Iris pigment epithelial cell (primary cell): Measurements from ENCODE around the gene MS4A5.

Experiments
- DNase-seq: peaks from one replicate; pipeline ENCODE4 v3.0.0-alpha.2; 2011; ENCODE audit warnings: low read depth

MS4A5 gene

DNA sequence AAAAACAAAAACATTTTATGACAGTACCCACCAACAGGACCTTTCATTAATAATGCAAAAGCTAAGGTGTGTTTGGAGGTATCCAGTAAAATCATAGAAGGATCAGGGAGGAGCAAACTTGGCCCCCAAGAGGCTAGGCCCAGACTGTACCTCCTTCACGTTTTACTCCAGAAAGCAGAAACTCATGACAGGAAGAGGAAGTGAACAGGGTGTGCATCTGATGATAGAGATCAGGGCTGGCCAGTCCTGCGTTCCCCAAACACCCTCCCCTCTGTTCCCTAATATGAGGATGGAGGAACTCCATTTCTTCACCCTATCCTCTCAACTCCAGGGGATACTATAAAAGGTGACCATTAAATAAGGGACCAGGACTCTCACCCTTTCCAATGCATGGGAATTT is 53.0 kb downstream of the MS4A5 start:
- DNase-seq, result no peak

DNA sequence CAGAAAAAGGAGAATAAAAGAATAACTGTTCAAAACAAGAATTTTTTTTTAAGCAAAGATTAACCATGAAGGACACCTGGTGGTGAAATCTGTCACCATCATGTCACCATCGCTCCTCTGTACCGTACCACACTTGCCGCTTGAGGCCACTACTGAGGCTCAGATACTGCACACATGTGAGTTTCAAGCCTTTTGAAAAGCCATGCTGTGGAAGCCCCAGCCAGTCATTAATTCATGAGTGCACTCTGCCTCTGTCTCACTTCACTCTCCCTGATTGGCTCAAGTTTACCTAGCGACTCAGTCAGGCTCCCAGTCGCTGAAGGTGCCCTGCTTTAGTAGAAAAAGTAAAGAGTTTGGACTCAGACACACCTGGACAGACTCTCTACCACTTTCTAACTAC is 56.6 kb downstream of the MS4A5 start:
- no peak for DNase-seq

DNA sequence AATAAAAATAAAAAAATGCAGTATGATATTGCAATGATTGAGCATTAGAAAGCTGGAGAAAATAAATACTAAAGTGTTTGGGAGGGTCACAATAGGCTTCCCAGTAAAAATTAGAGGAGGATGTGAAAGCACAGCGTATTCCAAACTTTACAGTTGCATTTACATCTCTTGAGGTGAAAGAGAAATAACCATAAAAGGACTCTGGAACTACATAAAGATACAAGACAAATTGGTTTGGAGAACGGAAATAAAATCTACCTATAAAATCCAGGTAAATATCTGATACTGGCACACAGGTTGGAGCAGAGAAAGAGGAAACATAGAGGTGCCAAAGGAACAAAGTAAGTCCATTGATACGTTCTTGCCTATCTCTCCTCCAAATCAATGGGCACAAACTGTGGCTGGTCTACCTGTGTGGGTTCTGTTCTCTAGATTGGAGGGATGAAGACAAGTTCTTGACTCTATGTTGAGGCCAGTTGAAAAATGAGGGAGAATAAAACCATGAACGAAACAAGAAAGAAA is 63.2 kb downstream of the MS4A5 start, which contains the start of gene MS4A12:
TSS of gene MS4A12 (plus strand) at position 291 of the 522 bp plus-strand sequence. CDS start 4,541 bp downstream, outside the sequence.
- no peak for DNase-seq

DNA sequence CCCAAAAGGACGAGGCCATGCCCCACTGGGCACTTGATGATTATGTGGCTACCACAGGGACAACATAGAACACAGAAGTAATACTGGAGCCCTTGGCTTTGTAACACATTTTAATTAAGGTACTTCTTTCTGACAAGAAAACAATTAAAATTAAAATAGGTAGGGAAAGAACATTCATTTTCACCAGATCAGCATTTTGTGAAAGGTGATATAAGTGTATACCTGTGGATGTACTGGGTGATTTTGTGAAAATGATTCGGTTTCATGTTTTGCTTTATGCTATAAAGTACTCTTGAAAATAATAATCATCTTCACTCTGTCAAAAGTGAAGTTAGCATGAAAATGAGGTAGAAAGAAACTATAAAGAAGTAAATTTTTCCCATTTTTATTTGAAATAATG is 64.1 kb downstream of the MS4A5 start:
- DNase-seq, result no peak
